ENCODE measurements around the gene CADM1. TPM values are rescaled to one million over a fixed set of nuclear protein-coding genes. Genes with fewer than 3 reads are reported as not detected.

CADM1 gene
- total and polyA plus RNA-seq, 10 donors: 1.4 to 18.8 (median 10.4) TPM

GRCh38 chr11:115126092-115126491, 378.1 kb downstream of the CADM1 start:
- TF ChIP-seq POLR2A (IDR thresholded peaks at IDR 0.05) (no peak), POLR2AphosphoS5 (IDR thresholded peaks at IDR 0.05) (no peak), CTCF (IDR thresholded peaks at IDR 0.05 in 8 of 11, conservative IDR thresholded peaks at IDR 0.05 in 3 of 11) (no peak)
- no peak for DNase-seq
- WGBS, 5 donors: 64 to 76% (median 74%) methylated on average over 2 of the region's 2 CpGs
- Histone ChIP-seq H3K27me3 (replicated peaks in 1 of 7) (peaks cover 0 to 7% (median 0%) of the 10 kb centered on the region in 7 donors), H3K9me3 (no peaks in the 10 kb centered on the region), H3K27ac (no peak overlapping the region), H3K4me3 (no peak overlapping the region), H3K4me1 (no peaks in the 10 kb centered on the region), H3K36me3 (no peaks in the 10 kb centered on the region)
- intact Hi-C loops (cut with DNase I; ENCODE audit: low total_unique reads): no loop called here

DNA sequence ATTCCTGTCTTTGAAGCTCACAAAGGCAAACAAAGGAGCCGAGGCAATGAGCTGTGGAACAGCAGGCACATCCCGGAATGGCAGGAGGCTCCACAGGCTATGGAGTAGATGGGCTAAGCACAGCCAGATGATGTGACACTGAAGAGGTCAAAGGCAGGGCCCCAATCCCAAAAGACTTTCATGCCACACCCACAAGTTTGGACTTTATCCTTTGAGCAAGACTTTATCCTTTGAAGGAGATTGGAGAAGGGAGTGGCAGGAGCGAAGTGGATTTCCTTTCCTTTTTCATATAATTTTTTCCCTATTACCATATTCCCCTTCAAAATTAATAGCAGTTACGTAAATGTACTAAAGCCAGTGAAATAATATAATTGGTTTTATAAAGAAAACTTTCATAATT, 379.4 kb downstream of the CADM1 start:
- TF ChIP-seq CTCF (IDR thresholded peaks at IDR 0.05 in 8 of 11, conservative IDR thresholded peaks at IDR 0.05 in 3 of 11) (no peak), POLR2AphosphoS5 (IDR thresholded peaks at IDR 0.05) (no peak), POLR2A (IDR thresholded peaks at IDR 0.05) (no peak)

DNA sequence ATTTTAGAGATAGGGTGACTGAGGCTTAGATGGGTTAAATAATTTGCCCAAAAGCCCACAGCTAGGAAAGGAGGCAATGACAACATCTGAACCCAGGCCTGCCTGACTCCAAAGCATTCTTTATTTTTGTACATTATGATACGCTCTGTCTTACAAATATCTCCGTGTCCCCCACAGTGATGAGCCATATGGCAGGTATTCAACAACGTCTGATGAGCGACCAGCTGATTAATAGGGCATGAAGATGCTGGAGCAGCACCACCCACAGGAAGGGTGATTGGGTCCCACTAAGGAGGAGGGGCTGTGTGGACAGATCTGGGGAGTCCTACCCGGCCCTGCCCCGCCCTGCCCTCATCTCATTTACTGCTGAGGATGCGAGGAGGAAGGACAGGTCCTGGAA, 380.6 kb downstream of the CADM1 start:
- 76 to 87% (median 80%) methylated on average over 7 of the region's 7 CpGs for WGBS, 5 donors
- intact Hi-C loops (cut with DNase I; ENCODE audit: low total_unique reads): no loop called here

More for the DNA sequence above, 379.4 kb downstream of the CADM1 start:
- Histone ChIP-seq H3K27ac (no peak overlapping the region), H3K4me3 (no peak overlapping the region), H3K4me1 (no peaks in the 10 kb centered on the region), H3K36me3 (no peaks in the 10 kb centered on the region), H3K27me3 (replicated peaks in 1 of 7) (peaks cover 0 to 18% (median 0%) of the 10 kb centered on the region in 7 donors), H3K9me3 (no peaks in the 10 kb centered on the region)
- WGBS, 5 donors: 79 to 88% (median 80%) methylated on average over 4 of the region's 4 CpGs
- no peak for DNase-seq
- intact Hi-C loops (cut with DNase I; ENCODE audit: low total_unique reads): no loop called here

DNA sequence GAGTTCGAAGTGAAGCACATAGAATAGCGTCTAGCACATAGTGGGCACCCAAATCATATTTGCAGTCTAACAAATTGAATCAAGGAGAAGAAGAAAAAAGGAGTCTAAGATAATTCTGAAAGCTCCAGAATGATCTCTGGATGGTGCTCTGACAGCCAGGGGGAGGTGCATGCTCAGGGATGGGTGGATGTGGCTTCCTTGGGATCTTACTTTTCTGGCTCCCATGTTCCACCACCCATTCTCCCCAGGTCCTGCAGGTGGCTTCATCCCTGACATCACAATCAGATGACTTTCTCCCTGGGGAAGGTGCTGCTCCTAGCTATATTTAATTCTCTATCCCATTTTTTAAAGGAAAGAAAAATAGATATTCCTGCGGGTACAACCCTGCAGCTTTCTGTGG, 381.9 kb downstream of the CADM1 start:
- H3K36me3 ChIP-seq: no peaks in the 10 kb centered on the region

More for the DNA sequence above, 380.6 kb downstream of the CADM1 start:
- no peak overlapping the region for H3K27ac ChIP-seq
- no peaks in the 10 kb centered on the region for H3K36me3 ChIP-seq
- TF ChIP-seq POLR2A (IDR thresholded peaks at IDR 0.05) (no peak), POLR2AphosphoS5 (IDR thresholded peaks at IDR 0.05) (no peak), CTCF (IDR thresholded peaks at IDR 0.05 in 8 of 11, conservative IDR thresholded peaks at IDR 0.05 in 3 of 11) (no peak)
- no peak overlapping the region for H3K4me3 ChIP-seq
- H3K27me3 ChIP-seq (replicated peaks in 1 of 7): peaks cover 0 to 19% (median 0%) of the 10 kb centered on the region in 7 donors
- H3K9me3 ChIP-seq: no peaks in the 10 kb centered on the region
- no peak for DNase-seq
- no peaks in the 10 kb centered on the region for H3K4me1 ChIP-seq

More for the DNA sequence above, 381.9 kb downstream of the CADM1 start:
- no peak for TF ChIP-seq POLR2AphosphoS5 (IDR thresholded peaks at IDR 0.05)
- TF ChIP-seq CTCF (IDR thresholded peaks at IDR 0.05 in 8 of 11, conservative IDR thresholded peaks at IDR 0.05 in 3 of 11): no peak
- no peak overlapping the region for H3K27ac ChIP-seq
- no peak overlapping the region for H3K4me3 ChIP-seq
- no peaks in the 10 kb centered on the region for H3K4me1 ChIP-seq
- intact Hi-C loops (cut with DNase I; ENCODE audit: low total_unique reads): no loop called here
- no peaks in the 10 kb centered on the region for H3K9me3 ChIP-seq
- H3K27me3 ChIP-seq (replicated peaks in 1 of 7): peaks cover 0 to 19% (median 0%) of the 10 kb centered on the region in 7 donors
- 87 to 95% (median 94%) methylated on average over 3 of the region's 3 CpGs for WGBS, 5 donors
- no peak for DNase-seq

Small RNA genes within 50 kb of the gene (small RNA-seq; reads per million reads assigned to genes)
- gene RF01293: 0 reads per million in 4 donors
